ENCODE results near the gene JARID2. TPM values are rescaled to one million over a fixed set of nuclear protein-coding genes. Genes with fewer than 3 reads are reported as not detected.

JARID2 gene
- total and polyA plus RNA-seq, 2 of the 13 experiments (the other 11 are each of a cell fraction or from before 2014, with no cell fraction given), result 7.5 to 10.3 TPM

- no peak overlapping the region for H3K4me3 ChIP-seq (replicated peaks in 1 of 3; ENCODE audit: insufficient read depth in 1 of 3, low read depth in 2 of 3, low read length in 3 of 3)
- H2AFZ ChIP-seq (ENCODE audit: low read length), result no peak overlapping the region
- no peaks in the 10 kb centered on the region for H3K4me1 ChIP-seq (ENCODE audit: insufficient read depth, low read length)
- ATAC-seq, result no peak
- TF ChIP-seq ZNF383 (CRISPR knock-in tag; IDR thresholded peaks at IDR 0.05; ENCODE audit: borderline replicate concordance) (no peak), ZNF724P (CRISPR knock-in tag; IDR thresholded peaks at IDR 0.05; ENCODE audit: borderline replicate concordance) (no peak), RBFOX2 (IDR thresholded peaks at IDR 0.05; ENCODE audit: low read depth, low read length) (no peak), TEAD2 (CRISPR knock-in tag; IDR thresholded peaks at IDR 0.05) (no peak), ZNF543 (CRISPR knock-in tag; IDR thresholded peaks at IDR 0.05) (no peak), ZNF747 (CRISPR knock-in tag; IDR thresholded peaks at IDR 0.05; ENCODE audit: borderline replicate concordance) (no peak), PAWR (CRISPR knock-in tag; IDR thresholded peaks at IDR 0.05; ENCODE audit: borderline replicate concordance) (no peak), KDM5A (IDR thresholded peaks at IDR 0.05; ENCODE audit: borderline replicate concordance, low read length) (no peak), EEA1 (CRISPR knock-in tag; IDR thresholded peaks at IDR 0.05; ENCODE audit: borderline replicate concordance) (no peak)
- no peak overlapping the region for H3K9ac ChIP-seq (ENCODE audit: insufficient read depth, low read depth, low read length)
- H3K27me3 ChIP-seq (ENCODE audit: control insufficient read depth in 1 of 2, insufficient read depth in 2 of 2, low read length in 2 of 2), result no peaks in the 10 kb centered on the region
- no peaks in the 10 kb centered on the region for H3K9me3 ChIP-seq (ENCODE audit: low read length)
- no TSS peak for BruUV-seq (replicated peaks)
- no peaks in the 10 kb centered on the region for H3K79me2 ChIP-seq (ENCODE audit: insufficient read depth, low read length)
- POLR2A ChIA-PET, result no interaction called here
- 67% methylated on average over 3 of the region's 3 CpGs for WGBS (ENCODE audit: low lambda C conversion rate)
- CTCF ChIA-PET (ENCODE audit: low intra/inter-chr PET ratio, low total read pairs), result no interaction called here
- no peaks in the 10 kb centered on the region for H3K36me3 ChIP-seq (replicated peaks in 1 of 2; ENCODE audit: control insufficient read depth in 1 of 2, insufficient read depth in 2 of 2, low read length in 2 of 2)
- no peak for DNase-seq (ENCODE audit: low spot score)
- no peaks in the 10 kb centered on the region for H4K20me1 ChIP-seq (ENCODE audit: insufficient read depth, low read length)
- intact Hi-C loops (cut with micrococcal nuclease; ENCODE audit: unreplicated experiment), result no loop called here
- H3K27ac ChIP-seq (ENCODE audit: extremely low read length, insufficient read depth, low read length), result no peak overlapping the region
- no peak overlapping the region for H3K4me2 ChIP-seq (ENCODE audit: low read depth, low read length)
- FAIRE-seq, result no peak
- in situ Hi-C loops (cut with HindIII; ENCODE audit: extremely low pct_ligation_motif_present, low pct_unique_long_range_greater_than_20kb), result no loop called here
These were observed 37.9 kb upstream of the JARID2 start for GRCh38 chr6:15207923-15208322.

GRCh38 chr6:15213838-15214400 lies 31.9 kb upstream of the JARID2 start:
- ChIA-PET CTCF (ENCODE audit: low intra/inter-chr PET ratio, low total read pairs) (no interaction called here), POLR2A (interaction anchor here (0.8 to 1.1 kb wide), 2 partner anchors 16 to 32 kb away, joined by 3 to 5 read pairs; partner anchors contain the start of gene JARID2)
- peaks cover 14% of the 10 kb centered on the region for H3K4me1 ChIP-seq (ENCODE audit: insufficient read depth, low read length)
- intact Hi-C loops (cut with micrococcal nuclease; ENCODE audit: unreplicated experiment), result no loop called here
- H3K9me3 ChIP-seq (ENCODE audit: low read length), result no peaks in the 10 kb centered on the region
- H3K79me2 ChIP-seq (ENCODE audit: insufficient read depth, low read length), result no peaks in the 10 kb centered on the region
- H3K36me3 ChIP-seq (replicated peaks in 1 of 2; ENCODE audit: control insufficient read depth in 1 of 2, insufficient read depth in 2 of 2, low read length in 2 of 2), result no peaks in the 10 kb centered on the region
- FAIRE-seq (peak; percentile 61), ATAC-seq (peak; percentile 87), DNase-seq (ENCODE audit: low spot score) (peak; percentile 47)
- H3K9ac ChIP-seq (ENCODE audit: insufficient read depth, low read depth, low read length), result no peak overlapping the region
- 14% methylated on average over 7 of the region's 7 CpGs for WGBS (ENCODE audit: low lambda C conversion rate)
- H3K27me3 ChIP-seq (ENCODE audit: control insufficient read depth in 1 of 2, insufficient read depth in 2 of 2, low read length in 2 of 2), result no peaks in the 10 kb centered on the region
- peak overlapping the region; percentile 48; the same call in 1 of the 2 replicates for H3K4me2 ChIP-seq (ENCODE audit: low read depth, low read length)
- no peak overlapping the region for H3K27ac ChIP-seq (ENCODE audit: extremely low read length, insufficient read depth, low read length)
- no peaks in the 10 kb centered on the region for H4K20me1 ChIP-seq (ENCODE audit: insufficient read depth, low read length)
- BruUV-seq (replicated peaks), result no TSS peak
- in situ Hi-C loops (cut with HindIII; ENCODE audit: extremely low pct_ligation_motif_present, low pct_unique_long_range_greater_than_20kb), result no loop called here
- H3K4me3 ChIP-seq (replicated peaks in 1 of 3; ENCODE audit: insufficient read depth in 1 of 3, low read depth in 2 of 3, low read length in 3 of 3), result no peak overlapping the region
- no peak overlapping the region for H2AFZ ChIP-seq (ENCODE audit: low read length)
- 0 out of 2 replicates have a peak, but pooled peaks have one; percentile 37 for TF ChIP-seq FOXA3 (CRISPR knock-in tag; IDR thresholded peaks at IDR 0.05)
- TF ChIP-seq RERE (CRISPR knock-in tag; IDR thresholded peaks at IDR 0.05; ENCODE audit: low read depth), result 0 out of 2 replicates have a peak, but pooled peaks have one; percentile 51
- no peak for TF ChIP-seq TCF7L2 (IDR thresholded peaks at IDR 0.05; ENCODE audit: low read depth, low read length)
- TF ChIP-seq ZNF737 (CRISPR knock-in tag; IDR thresholded peaks at IDR 0.05; ENCODE audit: borderline replicate concordance), result no peak
- TF ChIP-seq MXD1 (CRISPR knock-in tag; IDR thresholded peaks at IDR 0.05), result no peak

Data from HepG2 (cell line).